GM21576 (cell line): Measurements from ENCODE around the gene COL10A1.

Experiments
- ATAC-seq: cut with Tn5 transposase; IDR thresholded peaks from one replicate; pipeline ENCODE4 v1.9.1; 2021; ENCODE audit warnings: mild to moderate bottlenecking, moderate library complexity; ENCODE audit not compliant: unreplicated experiment

Gene COL10A1

GRCh38 chr6:116126032-116126431 is at the start of gene COL10A1:
COL10A1 (minus strand) TSS chr6:116126132; CDS start chr6:116125492, 640 bp downstream.
- ATAC-seq: no peak

- ATAC-seq: no peak
Observed at GRCh38 chr6:116175344-116175743, 49.4 kb upstream of the COL10A1 start.

- no peak for ATAC-seq
Observed at GRCh38 chr6:116173928-116174327, 48.0 kb upstream of the COL10A1 start.

- no peak for ATAC-seq
Observed at GRCh38 chr6:116170358-116171057, 44.6 kb upstream of the COL10A1 start.

GRCh38 chr6:116169880-116170279 is 43.9 kb upstream of the COL10A1 start:
- no peak for ATAC-seq

GRCh38 chr6:116168148-116168547 is 42.2 kb upstream of the COL10A1 start:
- ATAC-seq: no peak

GRCh38 chr6:116166369-116166768 is 40.4 kb upstream of the COL10A1 start:
- no peak for ATAC-seq

GRCh38 chr6:116165596-116165995 is 39.7 kb upstream of the COL10A1 start:
- ATAC-seq: no peak

GRCh38 chr6:116159782-116160524 is 34.0 kb upstream of the COL10A1 start:
- ATAC-seq: no peak

GRCh38 chr6:116158641-116159040 is 32.7 kb upstream of the COL10A1 start:
- no peak for ATAC-seq

- no peak for ATAC-seq
Observed at GRCh38 chr6:116157391-116157790, 31.5 kb upstream of the COL10A1 start.

- no peak for ATAC-seq
Observed at GRCh38 chr6:116156405-116157326, 30.7 kb upstream of the COL10A1 start.

- ATAC-seq: no peak
Observed at GRCh38 chr6:116154887-116155286, 29.0 kb upstream of the COL10A1 start.

- no peak for ATAC-seq
Observed at GRCh38 chr6:116152620-116153019, 26.7 kb upstream of the COL10A1 start.

GRCh38 chr6:116145803-116146675 is 20.1 kb upstream of the COL10A1 start:
- no peak for ATAC-seq

- no peak for ATAC-seq
Observed at GRCh38 chr6:116144605-116145004, 18.7 kb upstream of the COL10A1 start.

GRCh38 chr6:116139917-116140316 is 14.0 kb upstream of the COL10A1 start:
- ATAC-seq: no peak

- no peak for ATAC-seq
Observed at GRCh38 chr6:116136933-116137340, 11.0 kb upstream of the COL10A1 start.

- ATAC-seq: no peak
Observed at GRCh38 chr6:116136373-116136772, 10.4 kb upstream of the COL10A1 start.

- ATAC-seq: no peak
Observed at GRCh38 chr6:116133453-116133852, 7.5 kb upstream of the COL10A1 start.
